Measurements from ENCODE around the gene PRKN.

Gene PRKN

DNA sequence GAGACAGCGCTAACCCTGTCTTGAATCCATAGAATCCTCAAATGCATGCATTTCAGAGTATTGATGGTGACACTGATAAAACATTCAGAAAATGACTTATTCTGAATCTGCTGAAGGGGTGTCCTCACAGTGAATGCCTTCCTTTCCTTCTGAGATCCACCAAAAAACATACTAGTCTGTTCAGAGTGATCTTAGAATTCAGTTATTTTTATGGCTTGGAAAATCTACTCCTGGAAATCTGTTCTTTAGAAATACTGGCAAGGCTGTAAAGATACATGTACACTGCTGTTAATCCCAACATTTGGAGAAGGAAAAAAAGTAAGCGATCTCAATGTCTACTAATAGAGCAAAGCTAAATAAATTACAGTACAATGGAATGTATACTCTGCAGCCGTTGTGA, 781.1 kb downstream of the PRKN start:
- ATAC-seq, result no peak

GRCh38 chr6:161943561-161943960, 784.0 kb downstream of the PRKN start:
- no peak for ATAC-seq
- no peak for TF ChIP-seq CSRNP3 (CRISPR knock-in tag; IDR thresholded peaks at IDR 0.05)
- TF ChIP-seq CSDC2 (CRISPR knock-in tag; IDR thresholded peaks at IDR 0.05), result no peak
- TF ChIP-seq ESRRG (CRISPR knock-in tag; IDR thresholded peaks at IDR 0.05), result no peak
- no peak for TF ChIP-seq ARNTL (CRISPR knock-in tag; IDR thresholded peaks at IDR 0.05; ENCODE audit: borderline replicate concordance, low read depth)
- TF ChIP-seq PATZ1 (CRISPR knock-in tag; IDR thresholded peaks at IDR 0.05; ENCODE audit: borderline replicate concordance), result no peak
- no peak for TF ChIP-seq ZNF70 (CRISPR knock-in tag; IDR thresholded peaks at IDR 0.05)
- TF ChIP-seq TOX (CRISPR knock-in tag; IDR thresholded peaks at IDR 0.05; ENCODE audit: borderline replicate concordance), result no peak
- no peak for TF ChIP-seq OSR1 (CRISPR knock-in tag; IDR thresholded peaks at IDR 0.05)
- TF ChIP-seq, protein P1, sequence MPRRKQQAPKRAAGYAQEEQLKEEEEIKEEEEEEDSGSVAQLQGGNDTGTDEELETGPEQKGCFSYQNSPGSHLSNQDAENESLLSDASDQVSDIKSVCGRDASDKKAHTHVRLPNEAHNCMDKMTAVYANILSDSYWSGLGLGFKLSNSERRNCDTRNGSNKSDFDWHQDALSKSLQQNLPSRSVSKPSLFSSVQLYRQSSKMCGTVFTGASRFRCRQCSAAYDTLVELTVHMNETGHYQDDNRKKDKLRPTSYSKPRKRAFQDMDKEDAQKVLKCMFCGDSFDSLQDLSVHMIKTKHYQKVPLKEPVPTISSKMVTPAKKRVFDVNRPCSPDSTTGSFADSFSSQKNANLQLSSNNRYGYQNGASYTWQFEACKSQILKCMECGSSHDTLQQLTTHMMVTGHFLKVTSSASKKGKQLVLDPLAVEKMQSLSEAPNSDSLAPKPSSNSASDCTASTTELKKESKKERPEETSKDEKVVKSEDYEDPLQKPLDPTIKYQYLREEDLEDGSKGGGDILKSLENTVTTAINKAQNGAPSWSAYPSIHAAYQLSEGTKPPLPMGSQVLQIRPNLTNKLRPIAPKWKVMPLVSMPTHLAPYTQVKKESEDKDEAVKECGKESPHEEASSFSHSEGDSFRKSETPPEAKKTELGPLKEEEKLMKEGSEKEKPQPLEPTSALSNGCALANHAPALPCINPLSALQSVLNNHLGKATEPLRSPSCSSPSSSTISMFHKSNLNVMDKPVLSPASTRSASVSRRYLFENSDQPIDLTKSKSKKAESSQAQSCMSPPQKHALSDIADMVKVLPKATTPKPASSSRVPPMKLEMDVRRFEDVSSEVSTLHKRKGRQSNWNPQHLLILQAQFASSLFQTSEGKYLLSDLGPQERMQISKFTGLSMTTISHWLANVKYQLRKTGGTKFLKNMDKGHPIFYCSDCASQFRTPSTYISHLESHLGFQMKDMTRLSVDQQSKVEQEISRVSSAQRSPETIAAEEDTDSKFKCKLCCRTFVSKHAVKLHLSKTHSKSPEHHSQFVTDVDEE (CRISPR knock-in tag; IDR thresholded peaks at IDR 0.05), result no peak
- TF ChIP-seq, protein P2, sequence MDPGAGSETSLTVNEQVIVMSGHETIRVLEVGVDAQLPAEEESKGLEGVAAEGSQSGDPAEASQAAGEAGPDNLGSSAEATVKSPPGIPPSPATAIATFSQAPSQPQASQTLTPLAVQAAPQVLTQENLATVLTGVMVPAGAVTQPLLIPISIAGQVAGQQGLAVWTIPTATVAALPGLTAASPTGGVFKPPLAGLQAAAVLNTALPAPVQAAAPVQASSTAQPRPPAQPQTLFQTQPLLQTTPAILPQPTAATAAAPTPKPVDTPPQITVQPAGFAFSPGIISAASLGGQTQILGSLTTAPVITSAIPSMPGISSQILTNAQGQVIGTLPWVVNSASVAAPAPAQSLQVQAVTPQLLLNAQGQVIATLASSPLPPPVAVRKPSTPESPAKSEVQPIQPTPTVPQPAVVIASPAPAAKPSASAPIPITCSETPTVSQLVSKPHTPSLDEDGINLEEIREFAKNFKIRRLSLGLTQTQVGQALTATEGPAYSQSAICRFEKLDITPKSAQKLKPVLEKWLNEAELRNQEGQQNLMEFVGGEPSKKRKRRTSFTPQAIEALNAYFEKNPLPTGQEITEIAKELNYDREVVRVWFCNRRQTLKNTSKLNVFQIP (CRISPR knock-in tag; IDR thresholded peaks at IDR 0.05; ENCODE audit: borderline replicate concordance, low read depth), result no peak
- TF ChIP-seq BACH2 (CRISPR knock-in tag; IDR thresholded peaks at IDR 0.05; ENCODE audit: borderline replicate concordance), result no peak
- no peak for TF ChIP-seq ZC3H10 (CRISPR knock-in tag; IDR thresholded peaks at IDR 0.05)
- no peak for TF ChIP-seq ZNF565 (CRISPR knock-in tag; conservative IDR thresholded peaks at IDR 0.05; ENCODE audit: low read depth)

More for the DNA sequence above, 781.1 kb downstream of the PRKN start:
- TF ChIP-seq GLIS3 (CRISPR knock-in tag; IDR thresholded peaks at IDR 0.05) (no peak), PATZ1 (CRISPR knock-in tag; IDR thresholded peaks at IDR 0.05; ENCODE audit: borderline replicate concordance) (no peak), BACH2 (CRISPR knock-in tag; IDR thresholded peaks at IDR 0.05; ENCODE audit: borderline replicate concordance) (no peak), ESRRG (CRISPR knock-in tag; IDR thresholded peaks at IDR 0.05) (no peak), ZNF70 (CRISPR knock-in tag; IDR thresholded peaks at IDR 0.05) (no peak), CREB5 (CRISPR knock-in tag; IDR thresholded peaks at IDR 0.05; ENCODE audit: low read depth) (no peak), RARB (CRISPR knock-in tag; IDR thresholded peaks at IDR 0.05) (no peak), ZFP3 (CRISPR knock-in tag; IDR thresholded peaks at IDR 0.05) (no peak), PPARA (CRISPR knock-in tag; IDR thresholded peaks at IDR 0.05; ENCODE audit: borderline replicate concordance) (no peak)
- TF ChIP-seq, protein P1 (CRISPR knock-in tag; IDR thresholded peaks at IDR 0.05), result no peak
- TF ChIP-seq, protein P2 (CRISPR knock-in tag; IDR thresholded peaks at IDR 0.05; ENCODE audit: borderline replicate concordance, low read depth), result no peak

Measured in SK-N-SH treated with all-trans-retinoic acid at 6 μM for 48 hours (cell line).